Pulmonary artery endothelial cell (primary cell): Measurements from ENCODE around the gene CHMP1A. TPM values are rescaled to one million over a fixed set of nuclear protein-coding genes. Genes with fewer than 3 reads are reported as not detected.
A peak's percentile ranks its signal among the peaks of the same experiment; 100 is the strongest.
"Not testable (repeated sequence)": the region's sequence is repeated elsewhere in the genome, so short reads cannot be mapped to it uniquely, and the experiment has no call there.

Experiments used
- DNase-seq: peaks from one replicate; pipeline ENCODE4 v3.0.0-alpha.2; 2011; ENCODE audit warnings: low read depth, low spot score
- total RNA-seq: library from RNA; depleted of rRNA; stranded (reverse); fragments of >200 nt; gene quantifications from 2 replicates; pipeline ENCODE4 v1.2.3, GENCODE V29; 2014

The CHMP1A gene
- total RNA-seq = 88.8 and 101 TPM in 2 replicates

DNA sequence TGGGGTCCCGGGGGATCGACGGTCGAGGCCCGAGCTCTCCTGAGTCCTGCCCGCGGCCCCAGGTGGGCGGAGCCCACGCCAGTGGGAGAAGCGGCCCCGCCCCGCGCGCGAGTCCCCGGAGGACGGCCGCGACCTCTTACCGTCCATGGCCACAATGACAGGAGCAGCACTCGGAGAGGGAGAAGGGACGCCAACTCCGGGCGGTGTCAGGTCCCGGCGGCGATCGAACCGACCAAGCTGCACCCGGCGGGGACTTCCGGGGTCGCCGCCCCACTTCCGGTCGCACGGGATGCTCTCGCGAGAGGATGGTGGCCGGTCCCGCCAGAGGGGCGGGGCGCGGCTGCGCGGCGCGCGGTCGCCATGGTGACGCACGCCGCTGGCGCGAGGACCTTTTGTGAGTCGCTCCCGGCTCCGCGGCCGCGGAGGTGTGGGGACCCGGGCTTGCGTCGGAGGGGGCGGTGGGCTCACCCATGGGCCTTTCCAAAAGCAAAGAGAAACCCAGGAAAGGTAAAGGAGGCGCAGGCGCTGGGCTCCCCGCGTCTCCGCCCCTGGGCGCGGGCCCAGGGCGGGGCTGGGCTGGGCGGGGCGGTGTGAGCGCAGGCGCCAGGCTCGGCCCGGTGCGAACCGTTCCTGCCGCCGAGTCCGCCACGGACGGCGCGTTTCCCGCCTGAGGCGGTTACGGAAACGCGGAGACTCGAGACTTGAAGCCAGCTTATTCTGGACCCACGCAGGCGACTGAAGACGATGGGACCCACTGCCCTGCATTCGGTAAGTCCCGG lies at the start of gene CHMP1A, which contains the start of gene SPATA33:
TSS of gene CHMP1A (minus strand) at position 267 of the 779 bp plus-strand sequence. CDS start at position 147, 120 bp downstream.
TSS of gene SPATA33 (plus strand) at position 395 of the 779 bp plus-strand sequence. CDS start at position 471, 76 bp downstream.
- peak; percentile 35 for DNase-seq

DNA sequence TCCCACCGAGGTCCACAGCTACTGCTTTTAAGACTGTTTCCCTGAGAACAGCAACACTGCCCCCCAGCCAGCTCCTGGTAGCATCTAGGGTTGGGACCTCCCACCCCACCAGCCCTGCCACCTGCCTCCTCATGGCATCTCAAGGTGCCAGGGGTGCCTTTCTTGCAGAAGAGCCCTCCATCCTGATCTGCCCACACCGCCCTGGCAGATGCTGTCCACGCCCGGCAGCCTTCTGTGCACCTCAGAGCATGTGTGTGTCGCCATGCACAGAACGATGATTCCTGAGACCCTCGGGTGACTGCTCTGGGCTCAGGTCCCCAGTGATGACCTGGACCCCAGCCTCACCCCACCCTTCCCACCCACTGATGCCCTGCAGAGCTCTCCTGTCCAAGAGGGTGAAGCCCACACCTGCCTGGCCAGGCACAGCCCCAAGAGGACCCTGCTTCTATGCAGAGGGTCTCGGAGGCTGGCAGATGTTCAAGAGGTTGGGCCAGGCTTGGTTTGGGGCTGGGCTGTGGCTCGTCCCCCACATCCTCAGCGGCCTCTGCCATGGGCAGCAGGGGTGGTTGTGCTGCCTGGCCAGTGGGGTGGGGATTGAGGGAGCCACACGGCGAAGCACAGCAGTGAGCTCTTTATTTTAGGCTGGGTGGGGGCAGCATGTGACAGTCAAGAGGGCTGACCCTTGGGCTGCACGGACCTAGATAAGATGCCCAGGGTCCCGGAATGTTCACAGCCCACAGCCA lies 49.2 kb upstream of the CHMP1A start:
- DNase-seq = no peak

DNA sequence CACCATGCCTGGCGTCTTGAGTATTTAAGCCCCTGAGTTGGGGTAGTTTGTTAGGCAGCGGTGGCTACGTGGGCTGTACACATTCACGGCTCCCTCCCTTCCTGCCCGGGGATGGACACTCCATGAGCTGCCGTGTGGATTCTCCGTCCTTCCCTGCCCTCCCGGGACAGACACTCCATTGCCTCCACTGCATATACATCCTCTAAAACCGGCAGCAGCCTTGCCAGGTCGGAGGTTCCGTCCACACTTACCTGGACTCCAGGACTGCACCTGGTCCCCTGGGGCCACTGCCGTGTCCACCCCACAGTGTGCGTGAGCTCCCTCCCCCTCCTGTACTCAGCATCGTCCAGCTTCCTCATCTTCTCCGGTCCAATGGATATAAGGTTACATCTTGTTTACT lies 47.5 kb upstream of the CHMP1A start:
- DNase-seq = no peak

DNA sequence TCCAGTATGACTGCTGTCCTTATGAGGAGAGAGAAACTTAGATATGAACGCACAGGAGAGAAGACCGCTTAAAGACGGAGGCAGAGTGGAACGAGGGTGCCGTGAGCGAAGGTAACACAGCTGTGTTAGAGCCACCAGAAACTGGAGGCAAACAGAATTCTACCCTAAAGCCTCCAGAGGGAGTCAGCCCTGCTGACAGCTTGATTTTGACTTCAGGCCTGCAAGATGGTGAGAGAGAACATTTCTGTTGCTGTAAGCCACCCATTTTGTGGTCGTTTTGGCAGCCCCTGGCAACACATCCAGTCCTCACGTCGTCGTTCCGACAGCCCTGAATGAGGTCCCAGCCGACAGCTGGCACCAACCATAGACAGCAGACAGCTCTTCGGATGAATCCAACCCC lies 46.8 kb upstream of the CHMP1A start:
- DNase-seq = no peak

DNA sequence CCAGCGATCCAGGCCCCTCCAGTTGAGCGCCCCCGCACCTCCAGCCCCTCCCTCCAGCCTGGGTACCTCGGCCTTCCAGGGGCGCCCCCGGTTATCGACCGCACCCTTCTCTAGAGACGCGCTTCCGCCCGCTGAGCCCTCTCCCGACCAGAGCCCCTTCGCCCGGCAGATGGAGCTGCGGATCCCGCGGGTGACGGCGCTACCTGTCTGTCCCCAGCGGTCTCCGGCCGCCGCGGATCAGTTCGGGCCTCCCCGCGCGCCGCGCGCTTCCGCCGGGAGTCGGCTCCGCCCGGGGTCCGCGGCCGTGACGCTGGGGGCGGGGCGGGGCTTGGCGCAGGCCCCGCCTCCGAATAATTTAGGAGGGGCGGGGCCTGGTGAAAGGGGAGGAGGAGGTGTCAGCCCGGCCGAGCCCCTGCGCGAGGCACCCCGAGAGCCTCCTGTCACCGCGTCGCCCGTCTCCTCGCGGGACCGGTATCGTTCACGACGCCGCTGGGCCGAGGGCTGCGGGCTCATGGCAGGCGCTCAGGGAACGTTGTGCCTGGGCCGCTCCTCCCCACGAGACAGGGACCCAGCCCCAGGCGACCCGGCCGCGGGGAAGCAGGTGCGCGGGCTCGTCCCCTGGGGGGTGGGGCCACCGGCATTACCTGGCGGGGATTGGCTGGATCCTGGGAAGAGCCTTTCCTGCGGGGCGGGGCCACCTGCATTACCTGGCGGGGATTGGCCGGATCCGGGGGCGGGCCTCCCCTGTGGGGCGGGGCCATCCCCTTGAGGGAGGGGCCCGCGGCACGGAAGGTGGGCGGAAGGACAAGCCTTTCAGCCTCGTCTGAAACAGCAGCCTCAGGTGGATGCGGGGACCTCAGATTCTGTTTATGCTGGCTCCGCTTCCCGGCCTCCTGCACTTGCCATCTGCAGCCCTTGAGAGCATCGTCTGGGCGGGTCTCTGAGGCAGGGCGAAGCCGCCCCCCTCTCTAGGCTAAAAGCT lies 44.2 kb upstream of the CHMP1A start, which contains the start of gene SPATA2L:
TSS of gene SPATA2L (minus strand) at position 281 of the 982 bp plus-strand sequence. CDS start 473 bp downstream, outside the sequence.
- DNase-seq = no peak

DNA sequence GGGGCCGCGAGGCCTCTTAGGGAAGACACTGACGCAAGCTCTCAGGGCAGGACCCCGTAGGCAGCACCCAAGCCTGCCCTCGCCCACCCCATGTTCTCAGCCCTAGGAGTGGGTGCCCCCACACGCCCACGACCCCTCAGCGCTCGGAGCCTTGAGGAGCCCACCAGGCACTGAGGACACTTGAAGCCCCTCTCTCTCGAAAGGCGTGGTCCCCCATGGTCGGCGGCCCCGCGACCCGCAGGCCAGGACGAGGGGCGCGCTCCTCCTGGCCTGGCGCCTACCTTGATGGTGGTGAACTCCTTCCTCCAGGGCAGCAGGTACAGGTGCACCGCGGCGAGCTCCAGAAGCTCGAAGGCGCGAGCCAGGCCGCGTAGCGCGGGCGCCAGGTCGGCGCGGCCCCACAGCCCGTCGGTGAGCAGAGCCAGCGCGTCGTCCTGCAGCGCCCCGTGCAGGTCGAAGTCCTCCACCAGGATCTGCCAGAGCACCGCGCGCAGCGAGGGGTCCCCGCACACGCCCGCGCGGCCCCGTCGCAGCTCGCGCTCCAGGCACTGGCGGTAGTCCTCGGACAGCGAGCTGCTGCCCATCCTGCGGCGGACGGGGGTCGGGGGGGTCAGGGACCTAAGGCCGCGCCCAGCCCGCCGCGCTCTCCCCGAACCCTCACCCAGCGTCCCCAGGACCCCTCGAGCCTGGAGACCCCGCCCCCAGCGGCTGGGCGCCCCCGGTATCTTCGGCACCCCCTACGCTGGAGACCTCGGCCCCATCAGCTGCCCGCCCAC lies 43.3 kb upstream of the CHMP1A start:
- DNase-seq = no peak

DNA sequence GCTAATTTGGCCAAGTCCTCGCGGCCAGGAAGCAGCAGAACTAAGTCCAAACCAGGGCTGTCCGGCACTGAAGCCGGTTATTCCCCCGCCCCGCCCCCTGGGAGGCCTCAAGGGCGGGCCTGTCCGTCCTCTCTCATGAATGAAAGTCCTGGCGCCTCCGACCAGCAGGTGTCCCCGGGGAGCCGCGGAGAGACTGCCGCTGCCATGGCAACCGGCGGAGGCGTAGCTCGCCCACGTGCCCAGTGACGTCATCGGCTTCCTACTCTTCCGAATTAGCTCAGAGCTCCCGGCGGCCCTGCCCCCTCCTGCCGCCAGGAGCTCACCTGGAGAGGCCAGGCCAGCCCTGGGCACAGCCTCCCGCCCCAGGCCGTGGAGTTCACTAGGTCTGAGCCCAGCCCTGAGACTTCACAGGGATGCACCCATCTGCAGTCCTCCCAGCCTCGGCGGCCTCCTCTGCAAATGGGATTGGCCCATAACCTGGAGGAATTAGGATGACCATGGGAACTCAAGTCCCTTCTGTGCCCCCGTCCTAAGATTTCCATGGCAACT lies 42.7 kb upstream of the CHMP1A start:
- peak; percentile 89 for DNase-seq

DNA sequence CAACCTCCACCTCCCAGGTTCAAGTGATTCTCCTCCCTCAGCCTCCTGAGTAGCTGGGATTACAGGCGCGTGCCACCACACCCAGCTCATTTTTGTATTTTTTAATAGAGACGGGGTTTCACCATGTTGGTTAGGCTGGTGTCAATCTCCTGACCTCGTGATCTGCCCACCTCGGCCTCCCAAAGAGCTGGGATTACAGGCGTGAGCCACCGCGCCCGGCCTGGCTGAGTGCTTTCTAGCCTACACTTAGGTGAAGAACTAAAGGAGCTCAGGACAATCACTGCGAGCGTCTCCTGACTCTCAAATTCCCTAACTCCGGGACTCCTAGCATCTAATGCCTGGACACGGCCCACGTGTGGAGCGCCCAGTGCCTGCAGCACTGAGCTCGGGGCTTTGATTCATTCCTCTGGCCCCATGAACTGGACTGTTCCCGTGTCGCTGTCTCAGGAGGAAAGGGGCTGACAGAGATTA lies 42.2 kb upstream of the CHMP1A start:
- not testable (repeated sequence) for DNase-seq

DNA sequence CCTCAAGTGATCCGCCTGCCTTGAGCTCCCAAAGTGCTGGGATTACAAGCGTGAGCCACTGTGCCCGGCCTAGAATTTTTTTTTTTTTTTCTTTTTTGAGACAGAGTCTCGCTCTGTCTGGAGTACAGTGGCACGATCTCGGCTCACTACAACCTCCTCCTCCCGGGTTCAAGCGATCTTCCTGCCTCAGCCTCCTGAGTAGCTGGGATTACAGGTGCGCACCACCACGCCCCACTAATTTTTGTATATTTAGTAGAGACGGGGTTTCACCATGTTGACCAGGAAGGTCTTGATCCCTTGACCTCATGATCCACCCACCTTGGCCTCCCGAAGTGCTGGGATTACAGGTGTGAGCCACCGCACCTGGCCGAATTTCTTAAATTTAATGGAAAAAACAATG lies 41.2 kb upstream of the CHMP1A start:
- not testable (repeated sequence) for DNase-seq

DNA sequence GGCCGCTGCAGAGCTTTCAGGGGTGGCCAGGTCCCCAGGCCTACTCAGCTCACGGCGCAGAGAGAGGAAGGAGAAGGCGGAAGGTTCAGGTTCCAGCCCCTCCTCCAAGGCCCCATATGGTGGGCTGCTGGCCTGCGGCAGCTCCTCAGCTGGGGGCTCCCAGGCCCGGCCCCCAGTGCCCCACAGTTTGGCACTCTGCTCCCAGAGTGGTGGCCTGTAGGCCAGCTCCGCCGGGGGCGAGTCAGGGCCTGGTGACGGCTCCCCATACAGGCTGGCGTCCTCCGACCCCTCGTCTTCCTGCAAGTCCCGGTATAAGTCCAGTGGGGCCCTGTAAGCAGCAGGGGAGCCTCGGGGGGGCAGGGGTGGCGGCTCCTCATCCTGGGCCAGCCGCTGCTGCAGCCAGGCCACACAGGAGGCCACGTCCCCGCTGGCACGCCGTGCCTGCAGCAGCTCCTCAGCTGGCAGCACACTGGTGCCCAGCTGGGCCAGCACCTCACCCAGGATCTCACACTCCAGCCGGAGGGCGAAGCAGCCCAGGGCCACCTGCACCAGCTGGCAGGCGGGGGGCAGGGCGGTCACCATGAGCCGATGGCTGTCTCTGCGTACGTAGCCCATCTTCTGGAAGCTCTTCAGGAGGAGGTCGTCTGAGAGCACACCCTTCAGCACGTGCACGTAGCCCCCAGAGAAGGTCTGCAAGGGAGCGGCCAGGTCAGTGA lies 40.3 kb upstream of the CHMP1A start:
- DNase-seq = no peak

DNA sequence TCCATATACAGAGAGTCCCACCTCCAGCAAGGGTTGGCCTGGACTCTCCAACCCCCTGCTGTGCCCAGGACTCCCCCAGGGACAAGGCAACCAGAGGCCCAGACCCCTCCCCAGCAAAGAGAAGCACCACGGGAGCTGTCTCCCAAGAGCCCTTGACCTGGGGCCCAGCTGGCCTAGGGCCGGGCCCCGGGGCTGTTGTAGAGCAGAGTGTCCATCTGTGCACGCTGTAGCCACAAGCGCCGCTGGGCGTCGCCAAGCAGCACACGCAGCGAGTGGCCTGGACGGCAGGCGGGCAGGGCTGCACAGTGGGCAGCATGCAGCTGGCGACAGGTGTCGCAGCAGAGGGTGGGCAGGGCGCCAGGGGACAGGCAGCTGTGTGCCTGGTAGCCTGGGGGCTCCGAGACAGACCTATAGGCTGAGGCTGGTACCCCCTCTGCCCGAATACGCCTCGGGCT lies 39.7 kb upstream of the CHMP1A start:
- DNase-seq = no peak

DNA sequence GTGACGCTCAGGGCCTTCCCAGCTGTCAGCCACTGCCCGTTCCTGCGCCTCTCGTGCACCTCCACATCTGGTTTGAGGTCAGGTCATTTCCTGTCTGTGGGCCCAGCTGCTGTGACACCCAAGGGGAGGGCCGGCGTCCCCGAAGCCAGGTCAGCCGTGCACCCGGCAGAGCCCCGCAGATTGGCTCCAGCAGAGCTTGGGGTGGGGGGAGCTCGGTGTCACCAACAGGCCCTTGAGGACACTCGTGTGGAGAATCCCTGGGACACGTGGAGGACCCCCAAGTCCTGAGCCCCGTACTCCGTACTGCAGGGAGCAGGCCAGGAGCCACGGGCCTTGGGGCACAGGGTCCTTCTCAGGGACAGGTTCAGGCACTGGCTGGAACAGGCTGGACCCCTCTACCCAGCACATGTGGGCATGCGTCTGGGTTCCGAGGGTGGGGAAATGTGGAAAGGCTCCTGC lies 39.2 kb upstream of the CHMP1A start:
- DNase-seq = no peak

DNA sequence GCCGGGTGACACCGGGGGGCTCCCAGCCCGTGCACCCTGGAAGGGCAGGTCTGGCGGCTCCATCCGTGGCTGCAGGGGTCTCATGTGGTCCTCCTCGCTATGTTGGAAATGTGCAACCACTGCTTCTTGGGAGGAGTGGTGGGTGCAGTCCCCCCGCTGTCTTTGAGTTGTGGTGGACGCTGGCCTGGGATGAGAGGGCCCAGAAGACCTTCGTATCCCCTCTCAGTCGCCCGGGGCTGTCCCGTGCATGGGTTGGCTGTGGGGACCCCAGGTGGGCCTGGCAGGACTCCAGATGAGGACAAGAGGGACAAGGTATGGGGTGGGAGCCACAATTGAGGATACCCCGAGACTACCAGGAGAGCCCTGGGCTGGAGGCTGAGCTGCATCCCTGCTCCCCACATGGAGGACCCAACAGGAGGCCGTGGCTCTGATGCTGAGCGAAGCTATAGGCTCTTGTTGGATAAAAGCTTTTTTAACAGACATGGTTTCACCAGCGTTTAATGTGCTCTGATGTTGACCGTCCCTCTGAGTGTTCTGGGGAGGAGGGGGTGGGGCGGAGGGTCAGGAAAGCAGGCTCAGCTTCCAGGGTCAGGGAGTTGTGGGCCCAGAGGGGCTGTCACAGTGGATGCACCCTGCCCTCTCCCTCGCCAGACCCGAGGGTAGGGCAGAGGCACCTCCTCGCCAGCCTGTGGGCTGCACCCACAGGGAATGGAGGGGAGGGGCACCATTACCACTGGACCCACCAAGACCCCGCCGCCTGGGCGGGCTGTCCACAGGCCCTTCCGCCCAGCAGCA lies 38.6 kb upstream of the CHMP1A start:
- DNase-seq = no peak

DNA sequence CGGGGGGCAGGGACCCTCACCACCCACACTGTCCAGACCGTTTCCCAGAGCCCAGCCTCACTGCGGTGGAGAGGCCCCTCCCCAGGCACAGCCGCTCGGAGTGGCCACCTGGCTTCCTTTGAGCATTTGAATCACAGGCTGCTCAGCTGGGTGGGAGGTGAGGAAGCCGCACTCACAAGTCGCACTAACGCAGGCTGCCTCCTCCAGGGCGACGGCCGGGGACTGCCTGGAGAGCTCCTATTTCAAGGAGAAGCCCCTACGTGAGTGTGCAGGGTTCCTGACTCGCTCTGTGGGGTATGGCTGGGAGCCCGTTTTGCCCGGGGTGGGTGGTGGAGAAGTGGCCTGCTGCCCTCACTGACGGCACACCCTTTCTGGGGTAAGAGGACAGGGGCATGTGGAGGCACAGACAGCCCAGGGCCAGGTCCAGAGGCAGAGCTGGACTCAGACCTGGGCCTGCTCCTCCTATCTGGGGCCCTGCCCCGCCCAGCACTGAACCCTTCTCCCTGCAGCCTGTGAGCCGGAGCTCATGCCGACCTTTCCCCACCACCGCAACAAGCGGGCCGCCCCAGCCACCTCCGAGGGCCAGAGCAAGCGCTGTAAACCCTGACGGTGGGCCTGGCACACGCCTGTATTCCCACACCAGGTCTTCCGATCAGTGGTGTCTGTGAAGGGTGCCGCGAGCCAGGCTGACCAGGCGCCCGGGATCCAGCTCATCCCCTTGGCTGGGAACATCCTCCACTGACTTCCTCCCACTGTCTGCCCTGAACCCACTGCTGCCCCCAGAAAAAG lies 37.8 kb upstream of the CHMP1A start:
- no peak for DNase-seq

DNA sequence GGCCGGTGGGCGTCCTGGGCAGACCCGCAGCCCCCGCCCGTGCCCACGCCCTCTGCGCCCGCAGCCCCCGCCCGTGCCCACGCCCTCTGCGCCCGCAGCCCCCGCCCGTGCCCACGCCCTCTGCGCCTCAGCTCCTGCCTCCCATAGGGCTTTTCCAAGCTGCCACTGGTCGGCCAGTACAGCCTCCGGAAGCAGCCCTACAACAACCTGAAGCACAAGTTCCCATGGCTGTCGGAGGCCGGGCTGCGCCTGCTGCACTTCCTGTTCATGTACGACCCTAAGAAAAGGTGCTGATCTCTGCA lies 37.2 kb upstream of the CHMP1A start:
- not testable (repeated sequence) for DNase-seq

DNA sequence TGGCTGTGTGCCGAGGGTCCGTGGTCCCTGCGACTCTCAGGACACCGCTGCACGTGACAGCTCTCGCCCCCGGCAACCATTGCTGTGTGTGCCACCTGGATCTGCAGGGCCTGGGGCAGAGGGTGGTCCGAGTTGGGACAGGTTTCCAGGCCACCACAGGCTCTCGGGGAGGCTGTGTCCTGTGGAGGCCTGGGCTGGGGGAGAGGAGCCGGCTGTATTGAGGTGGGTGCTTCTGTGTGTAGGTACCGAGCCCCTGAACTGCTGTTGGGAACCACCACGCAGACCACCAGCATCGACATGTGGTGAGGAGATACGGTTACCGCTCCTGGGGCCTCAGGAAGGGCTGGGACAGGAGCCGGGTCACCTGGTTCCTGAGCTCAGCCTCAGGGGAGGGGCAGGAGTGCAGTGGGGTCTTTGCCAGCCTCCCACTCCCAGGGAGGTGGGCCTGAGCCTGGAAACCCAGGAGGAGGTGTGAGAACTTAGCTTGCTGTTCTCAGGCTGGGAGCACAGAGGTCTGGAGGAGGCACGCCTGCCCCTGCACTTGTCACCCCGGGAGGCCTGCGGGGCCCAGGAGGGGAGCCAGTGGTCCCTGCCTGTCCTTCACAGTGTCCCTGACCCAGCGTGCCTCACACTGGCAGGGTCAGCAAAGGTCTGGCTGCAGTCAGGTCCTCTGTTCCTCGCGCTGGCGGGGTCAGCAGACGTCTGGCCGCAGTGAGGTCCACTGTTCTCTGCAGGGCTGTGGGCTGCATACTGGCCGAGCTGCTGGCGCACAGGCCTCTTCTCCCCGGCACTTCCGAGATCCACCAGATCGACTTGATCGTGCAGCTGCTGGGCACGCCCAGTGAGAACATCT lies 36.6 kb upstream of the CHMP1A start:
- DNase-seq = no peak

DNA sequence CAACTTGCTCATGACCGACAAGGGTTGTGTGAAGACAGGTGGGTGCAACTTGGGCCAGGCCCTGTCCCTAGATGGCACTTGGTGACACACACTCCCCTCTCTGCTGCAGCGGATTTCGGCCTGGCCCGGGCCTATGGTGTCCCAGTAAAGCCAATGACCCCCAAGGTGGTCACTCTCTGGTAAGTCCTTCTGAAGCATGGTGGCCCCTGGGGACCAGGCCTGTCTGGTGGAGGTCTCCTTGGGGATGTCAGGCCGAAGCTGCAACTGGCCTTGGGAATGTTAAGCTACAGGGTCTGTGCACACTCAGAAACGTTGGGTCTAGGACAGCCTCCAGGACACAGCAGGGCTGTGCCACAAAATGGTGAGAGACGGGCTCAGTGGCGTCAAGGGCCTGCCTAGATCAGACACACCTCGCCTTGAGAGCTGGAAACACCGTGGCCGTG lies 35.8 kb upstream of the CHMP1A start:
- DNase-seq = no peak
